Lung (tissue), 12 donors: ENCODE results near the gene USF2. TPM values are rescaled to one million over a fixed set of nuclear protein-coding genes. Genes with fewer than 3 reads are reported as not detected.

ENCODE experiments used
- ATAC-seq: fragments of 200-7000 bp; cut with Tn5 transposase; one replicate; pipeline ENCODE4 v1.9.1; 2020; ENCODE audit warnings: moderate number of reproducible peaks; ENCODE audit not compliant: insufficient read depth, low FRiP score
- DNase-seq, 3 donors: peaks; one replicate each; pipeline ENCODE4 v3.0.0-alpha.2; 2013 to 2017
- H3K27ac ChIP-seq, 2 donors: one replicate each; pipeline ENCODE4 v1.5.1; 2013; ENCODE audit warnings: mild to moderate bottlenecking in 2 of 2, moderate library complexity in 2 of 2, control low read depth in 1 of 2, inconsistent platforms in 1 of 2, low read depth in 1 of 2, low read length in 1 of 2
- H3K27me3 ChIP-seq, 3 donors: one replicate each; pipeline ENCODE4 v1.5.1; 2013; ENCODE audit warnings: low read length in 2 of 3; ENCODE audit not compliant: control insufficient read depth in 3 of 3, insufficient read depth in 3 of 3
- H3K36me3 ChIP-seq, 4 donors: one replicate each; pipeline ENCODE4 v1.5.1; 2013; ENCODE audit warnings: low read length in 4 of 4, mild to moderate bottlenecking in 1 of 4, moderate library complexity in 1 of 4; ENCODE audit not compliant: control insufficient read depth in 4 of 4, insufficient read depth in 4 of 4
- H3K4me1 ChIP-seq, 5 donors: one replicate each; pipeline ENCODE4 v1.5.1; 2013; ENCODE audit warnings: low read length in 5 of 5, mild to moderate bottlenecking in 2 of 5, moderate library complexity in 1 of 5; ENCODE audit not compliant: control insufficient read depth in 5 of 5, insufficient read depth in 5 of 5
- H3K4me3 ChIP-seq: one replicate; pipeline ENCODE4 v1.5.1; 2013; ENCODE audit warnings: mild to moderate bottlenecking, control low read depth, moderate library complexity
- H3K9ac ChIP-seq, 2 donors: one replicate each; pipeline ENCODE4 v1.5.1; 2013; ENCODE audit warnings: low read length in 2 of 2, control low read depth in 1 of 2; ENCODE audit not compliant: insufficient read depth in 1 of 2
- H3K9me3 ChIP-seq, 4 donors: one replicate each; pipeline ENCODE4 v1.5.1; 2013; ENCODE audit warnings: low read length in 3 of 4, mild to moderate bottlenecking in 1 of 4, moderate library complexity in 1 of 4; ENCODE audit not compliant: control insufficient read depth in 4 of 4, insufficient read depth in 3 of 4
- CTCF ChIP-seq: IDR thresholded peaks from 2 replicates; pipeline ENCODE4 v1.5.1; 2012; ENCODE audit warnings: mild to moderate bottlenecking; ENCODE audit errors: control extremely low read depth, extremely low read depth
- WGBS, 2 donors: extraction: QIAGEN DNeasy Blood & Tissue Kit; methylation state at CpG; one replicate each; pipeline ENCODE4 v1.1.7; 2013; 5-methylcytosine and 5-hydroxymethylcytosine counted together
- polyA plus RNA-seq, 2 donors: library from polyadenylated mRNA; stranded (reverse); fragments of 200-250 nt; gene quantifications; one replicate each; pipeline ENCODE4 v1.2.1, GENCODE V29; 2013
- total RNA-seq, 2 donors: library from RNA; depleted of rRNA in 1 of 2; stranded (reverse); fragments of >200 nt in 1 of 2; gene quantifications; one replicate each; pipeline ENCODE4 v1.2.1, GENCODE V29; 2014 to 2021
- donor health status: control.
- donor health status: control.
- donor health status: Bipolar disorder and iron deficiency.
- donor health status: healthy.
- donor health status: DM: yes; HTN: yes; CAD: no.

The USF2 gene
- total and polyA plus RNA-seq, 4 donors = 74.9 to 163 (median 133) TPM

GRCh38 chr19:35294859-35295791 is 26.4 kb downstream of the USF2 start:
- Histone ChIP-seq H3K36me3 (peaks cover 0 to 2% (median 0%) of the 10 kb centered on the region in 4 donors), H3K27me3 (peaks cover 0 to 2% (median 0%) of the 10 kb centered on the region in 3 donors), H3K27ac (no peak overlapping the region), H3K4me3 (no peak overlapping the region), H3K9ac (no peak overlapping the region), H3K4me1 (peaks cover 0 to 37% (median 11%) of the 10 kb centered on the region in 5 donors), H3K9me3 (peaks cover 0 to 15% (median 0%) of the 10 kb centered on the region in 4 donors)
- DNase-seq (peak; percentile 57 to 78 (median 76)), ATAC-seq (no peak)
- 39 to 54% methylated on average over 25 of the region's 25 CpGs for WGBS, 2 donors
- no peak for TF ChIP-seq CTCF

GRCh38 chr19:35295792-35296462 is 27.2 kb downstream of the USF2 start:
- Histone ChIP-seq H3K9ac (no peak overlapping the region), H3K9me3 (peaks cover 0 to 15% (median 0%) of the 10 kb centered on the region in 4 donors), H3K36me3 (peaks cover 0 to 2% (median 0%) of the 10 kb centered on the region in 4 donors), H3K27ac (no peak overlapping the region), H3K4me3 (no peak overlapping the region), H3K27me3 (peaks cover 0 to 2% (median 0%) of the 10 kb centered on the region in 3 donors), H3K4me1 (peaks cover 0 to 37% (median 11%) of the 10 kb centered on the region in 5 donors)
- ATAC-seq (no peak), DNase-seq (no peak)
- 20 to 45% methylated on average over 24 of the region's 24 CpGs for WGBS, 2 donors
- no peak for TF ChIP-seq CTCF

DNA sequence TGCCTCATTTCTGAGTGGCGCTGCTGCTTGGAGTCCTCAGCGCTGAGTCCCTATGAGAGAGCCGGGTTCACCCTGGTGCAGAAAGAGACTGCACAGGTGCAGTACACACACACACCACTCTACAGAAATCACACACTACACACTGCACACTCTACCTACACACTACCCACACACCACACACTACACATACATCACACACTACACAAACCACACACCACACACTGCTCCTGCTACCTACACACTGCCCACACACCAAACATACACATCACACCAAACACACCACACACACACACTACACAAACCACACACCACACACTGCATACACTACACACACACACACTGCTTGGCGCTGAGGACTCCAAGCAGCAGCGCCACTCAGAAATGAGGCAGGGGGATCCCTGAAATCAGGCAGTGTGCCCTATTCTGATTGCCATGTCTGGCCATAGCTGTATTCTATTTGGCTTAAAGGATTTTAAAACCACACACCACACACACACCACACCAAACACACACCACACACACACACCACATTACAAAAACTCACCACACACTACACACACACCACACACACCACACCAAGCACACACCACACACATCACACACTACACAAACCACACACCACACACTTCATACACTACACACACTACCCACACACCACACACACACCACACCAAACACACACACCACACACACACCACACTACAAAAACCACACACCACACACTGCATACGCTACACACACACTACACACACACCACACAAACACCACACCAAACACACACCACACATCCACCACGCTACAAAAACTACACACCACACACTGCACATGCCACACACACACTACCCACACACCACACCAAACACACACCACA is 28.1 kb downstream of the USF2 start:
- peaks cover 0 to 2% (median 0%) of the 10 kb centered on the region in 3 donors for H3K27me3 ChIP-seq
- no peak for ATAC-seq
- TF ChIP-seq CTCF = no peak
- H3K36me3 ChIP-seq = peaks cover 0 to 2% (median 0%) of the 10 kb centered on the region in 4 donors
- WGBS, 2 donors = 88 to 91% methylated on average over 7 of the region's 7 CpGs
- H3K4me1 ChIP-seq = peaks cover 0 to 37% (median 11%) of the 10 kb centered on the region in 5 donors
- H3K9ac ChIP-seq = peak overlapping the region in 1 of 2 donors; percentile 7
- H3K4me3 ChIP-seq = peak overlapping the region; percentile 1
- H3K9me3 ChIP-seq = peaks cover 0 to 13% (median 0%) of the 10 kb centered on the region in 4 donors
- H3K27ac ChIP-seq = no peak overlapping the region
- DNase-seq = no peak
